Measurements from ENCODE around the gene S100A14. TPM values are rescaled to one million over a fixed set of nuclear protein-coding genes. Genes with fewer than 3 reads are reported as not detected.

Gene S100A14
- polyA plus RNA-seq, 1 experiment, result not detected

DNA sequence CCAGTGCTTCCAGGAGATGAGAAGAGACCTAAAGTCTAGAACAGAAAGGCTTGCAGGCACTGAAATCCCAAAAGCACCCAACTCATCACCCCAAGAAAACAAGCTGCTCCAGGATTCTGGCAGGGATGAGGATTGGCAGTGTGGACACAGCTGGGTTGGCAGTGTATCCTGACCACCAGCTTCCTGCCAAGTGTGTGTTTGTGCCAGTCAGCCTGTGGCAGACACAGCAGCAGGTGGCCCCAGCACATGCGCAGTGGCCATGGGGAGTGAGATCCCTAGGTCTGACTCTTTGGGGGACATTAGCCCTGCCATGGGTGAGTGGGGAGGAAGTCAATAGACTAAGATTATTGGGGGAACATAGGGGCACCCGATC lies 33.7 kb upstream of the S100A14 start:
- ChIA-PET POLR2A (no interaction called here), CTCF (no interaction called here)
- TF ChIP-seq CTCF (IDR thresholded peaks at IDR 0.05; ENCODE audit: insufficient read depth, low read depth, low read length), result no peak
- DNase-seq (ENCODE audit: low read depth), result no peak
- no peaks in the 10 kb centered on the region for H3K27me3 ChIP-seq (ENCODE audit: control insufficient read depth, insufficient read depth, low read length)
- peaks cover 10% of the 10 kb centered on the region for H3K36me3 ChIP-seq (ENCODE audit: control insufficient read depth, insufficient read depth, low read length)
- no peak overlapping the region for H3K4me3 ChIP-seq (ENCODE audit: low read depth, low read length)

DNA sequence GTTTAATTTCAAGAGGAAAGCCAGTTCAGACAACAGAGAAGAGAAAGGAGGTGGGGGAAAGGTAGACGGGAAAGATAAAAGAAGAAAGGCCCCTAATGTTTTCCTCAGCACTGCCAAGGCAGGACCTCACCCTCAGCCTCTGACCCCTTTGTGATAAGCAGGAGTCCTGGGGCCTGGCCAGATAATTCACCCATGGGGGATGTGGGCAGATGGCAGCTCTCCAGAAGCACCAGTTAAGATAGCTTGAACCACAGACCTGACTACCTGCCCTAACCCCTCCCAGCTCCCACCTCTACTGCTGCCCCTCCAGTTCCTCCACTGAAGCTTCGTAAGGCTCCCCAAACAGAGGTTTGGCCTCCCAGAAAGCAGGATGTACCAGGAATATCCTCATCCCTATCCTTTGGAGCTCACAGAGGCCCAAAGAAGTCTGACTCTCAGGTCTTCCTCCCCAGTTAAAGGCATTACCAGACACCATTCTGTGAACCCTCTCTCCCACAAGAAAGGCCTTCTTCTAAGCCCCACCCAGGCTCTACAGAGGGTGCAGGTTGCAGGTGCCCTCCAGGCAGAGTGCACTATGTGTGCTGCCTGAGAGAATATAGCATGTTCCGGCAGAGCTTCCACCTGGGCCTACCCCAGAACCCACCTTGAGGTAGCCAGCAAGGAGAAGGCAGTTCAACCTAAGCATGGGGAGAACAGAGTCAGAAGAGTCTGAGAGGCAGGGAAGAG lies 33.2 kb upstream of the S100A14 start:
- CTCF ChIA-PET, result no interaction called here

GRCh38 chr1:153648000-153648643 lies 32.0 kb upstream of the S100A14 start:
- H3K36me3 ChIP-seq (ENCODE audit: control insufficient read depth, insufficient read depth, low read length), result peaks cover 10% of the 10 kb centered on the region
- no peak for DNase-seq (ENCODE audit: low read depth)
- CTCF ChIA-PET, result interaction anchor here (0.7 to 2.0 kb wide), 5 partner anchors 11 to 139 kb away, joined by 3 to 9 read pairs (median 5); partner anchors contain the start of genes CHTOP and S100A13
- POLR2A ChIA-PET, result interaction anchor here (0.7 kb wide), 1 partner anchor 79 kb away, joined by 4 read pairs; no protein-coding TSS in a partner anchor
- no peaks in the 10 kb centered on the region for H3K27me3 ChIP-seq (ENCODE audit: control insufficient read depth, insufficient read depth, low read length)
- no peak overlapping the region for H3K4me3 ChIP-seq (ENCODE audit: low read depth, low read length)
- TF ChIP-seq CTCF (IDR thresholded peaks at IDR 0.05; ENCODE audit: insufficient read depth, low read depth, low read length), result no peak

More for the DNA sequence above, 33.2 kb upstream of the S100A14 start:
- no peak for TF ChIP-seq CTCF (IDR thresholded peaks at IDR 0.05; ENCODE audit: insufficient read depth, low read depth, low read length)
- no peak for DNase-seq (ENCODE audit: low read depth)
- POLR2A ChIA-PET, result no interaction called here
- no peak overlapping the region for H3K4me3 ChIP-seq (ENCODE audit: low read depth, low read length)
- no peaks in the 10 kb centered on the region for H3K27me3 ChIP-seq (ENCODE audit: control insufficient read depth, insufficient read depth, low read length)
- peaks cover 10% of the 10 kb centered on the region for H3K36me3 ChIP-seq (ENCODE audit: control insufficient read depth, insufficient read depth, low read length)

DNA sequence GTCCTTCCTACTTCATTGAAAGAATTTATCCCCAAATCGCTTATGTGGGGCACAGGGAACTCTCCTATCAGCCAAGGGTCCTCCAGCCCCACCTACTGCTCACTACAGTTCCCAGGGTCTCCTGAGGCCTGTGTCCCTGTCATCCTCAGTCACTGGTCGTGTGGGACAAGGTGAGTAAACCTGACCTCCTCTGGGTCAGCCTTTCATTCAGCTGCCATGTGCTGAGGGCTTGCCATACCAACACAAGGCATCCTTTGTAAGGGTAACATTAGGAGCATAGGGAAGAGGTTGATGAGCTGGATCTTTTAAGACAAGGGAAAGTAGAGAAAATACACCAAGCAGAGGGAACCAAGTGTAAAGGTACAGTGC lies 31.2 kb upstream of the S100A14 start:
- CTCF ChIA-PET, result interaction anchor here (1.3 to 2.0 kb wide), 5 partner anchors 10 to 138 kb away, joined by 3 to 9 read pairs (median 5); partner anchors contain the start of genes CHTOP and S100A13
- no peak for DNase-seq (ENCODE audit: low read depth)
- no peak for TF ChIP-seq CTCF (IDR thresholded peaks at IDR 0.05; ENCODE audit: insufficient read depth, low read depth, low read length)
- POLR2A ChIA-PET, result interaction anchor here (0.7 kb wide), 1 partner anchor 80 kb away, joined by 4 read pairs; no protein-coding TSS in a partner anchor
- no peaks in the 10 kb centered on the region for H3K27me3 ChIP-seq (ENCODE audit: control insufficient read depth, insufficient read depth, low read length)
- peaks cover 13% of the 10 kb centered on the region for H3K36me3 ChIP-seq (ENCODE audit: control insufficient read depth, insufficient read depth, low read length)
- no peak overlapping the region for H3K4me3 ChIP-seq (ENCODE audit: low read depth, low read length)

DNA sequence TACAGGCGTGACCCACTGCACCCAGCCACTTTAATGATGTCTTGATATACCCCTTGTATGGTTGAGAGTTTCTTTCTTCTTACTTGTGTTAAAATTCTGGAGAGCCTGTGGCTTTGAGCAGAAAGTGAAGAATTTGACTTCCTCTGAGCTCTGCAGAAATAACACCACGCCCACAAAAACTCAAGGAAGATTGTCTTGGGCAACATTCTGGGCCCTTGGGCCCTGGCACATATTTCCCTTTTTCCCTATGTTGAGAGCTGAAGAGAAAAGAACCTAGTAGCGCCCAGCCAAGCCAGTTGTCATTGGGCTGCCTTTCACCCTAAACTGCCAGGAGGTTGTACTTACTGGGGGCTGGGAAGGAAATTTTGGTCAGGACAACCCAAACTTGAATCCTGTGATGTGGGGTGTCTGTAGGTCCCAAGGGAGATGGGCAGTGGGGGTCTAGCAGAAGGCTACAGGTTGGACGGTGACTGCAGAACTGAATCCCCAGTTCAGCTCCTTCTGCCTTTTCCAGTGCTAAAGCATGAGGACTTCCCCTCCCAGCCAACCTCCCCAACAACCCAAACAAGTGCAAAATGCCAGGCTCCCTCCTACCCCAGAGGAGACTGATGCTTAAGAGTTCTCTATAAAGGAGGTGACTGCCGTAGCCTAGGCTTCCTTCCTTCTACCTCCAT lies 30.7 kb upstream of the S100A14 start:
- no peaks in the 10 kb centered on the region for H3K27me3 ChIP-seq (ENCODE audit: control insufficient read depth, insufficient read depth, low read length)
- TF ChIP-seq CTCF (IDR thresholded peaks at IDR 0.05; ENCODE audit: insufficient read depth, low read depth, low read length), result no peak
- peaks cover 17% of the 10 kb centered on the region for H3K36me3 ChIP-seq (ENCODE audit: control insufficient read depth, insufficient read depth, low read length)
- H3K4me3 ChIP-seq (ENCODE audit: low read depth, low read length), result no peak overlapping the region
- CTCF ChIA-PET, result interaction anchor here (1.3 to 2.0 kb wide), 5 partner anchors 9 to 137 kb away, joined by 3 to 9 read pairs (median 5); partner anchors contain the start of genes CHTOP and S100A13
- no peak for DNase-seq (ENCODE audit: low read depth)
- POLR2A ChIA-PET, result interaction anchor here (1.0 kb wide), 1 partner anchor 13 kb away, joined by 5 read pairs; the partner anchor contains the start of gene CHTOP

Measured in BJ (cell line).